Measurements from ENCODE around the gene DNM2.
"Not testable (repeated sequence)": the region's sequence is repeated elsewhere in the genome, so short reads cannot be mapped to it uniquely, and the experiment has no call there.

The DNM2 gene

GRCh38 chr19:10725415-10725814, 7.5 kb downstream of the DNM2 start:
- no peak for DNase-seq (ENCODE audit: low read depth in 2 of 2)

GRCh38 chr19:10726268-10726667, 8.4 kb downstream of the DNM2 start:
- DNase-seq (ENCODE audit: low read depth in 2 of 2), result no peak

GRCh38 chr19:10727685-10728201, 9.9 kb downstream of the DNM2 start:
- no peak for DNase-seq (ENCODE audit: low read depth in 2 of 2)

- no peak for DNase-seq (ENCODE audit: low read depth in 2 of 2)
Observed at GRCh38 chr19:10729411-10729810, 11.5 kb downstream of the DNM2 start.

GRCh38 chr19:10730932-10731331, 13.1 kb downstream of the DNM2 start:
- no peak for DNase-seq (ENCODE audit: low read depth in 2 of 2)

GRCh38 chr19:10735741-10736140, 17.9 kb downstream of the DNM2 start:
- no peak for DNase-seq (ENCODE audit: low read depth in 2 of 2)

GRCh38 chr19:10736189-10736588, 18.3 kb downstream of the DNM2 start:
- DNase-seq (ENCODE audit: low read depth in 2 of 2), result no peak

- no peak for DNase-seq (ENCODE audit: low read depth in 2 of 2)
Observed at GRCh38 chr19:10736916-10737551, 19.2 kb downstream of the DNM2 start.

- DNase-seq (ENCODE audit: low read depth in 2 of 2), result no peak
Observed at GRCh38 chr19:10737722-10738121, 19.8 kb downstream of the DNM2 start.

GRCh38 chr19:10740798-10741197, 22.9 kb downstream of the DNM2 start:
- no peak for DNase-seq (ENCODE audit: low read depth in 2 of 2)

GRCh38 chr19:10742476-10742875, 24.6 kb downstream of the DNM2 start:
- DNase-seq (ENCODE audit: low read depth in 2 of 2), result no peak

- DNase-seq (ENCODE audit: low read depth in 2 of 2), result no peak
Observed at GRCh38 chr19:10744253-10744798, 26.4 kb downstream of the DNM2 start.

GRCh38 chr19:10744801-10745293, 27.0 kb downstream of the DNM2 start:
- no peak for DNase-seq (ENCODE audit: low read depth in 2 of 2)

- not testable (repeated sequence) for DNase-seq (ENCODE audit: low read depth in 2 of 2)
Observed at GRCh38 chr19:10746437-10746836, 28.6 kb downstream of the DNM2 start.

- DNase-seq (ENCODE audit: low read depth in 2 of 2), result no peak
Observed at GRCh38 chr19:10747271-10747670, 29.4 kb downstream of the DNM2 start.

GRCh38 chr19:10747674-10748073, 29.8 kb downstream of the DNM2 start:
- no peak for DNase-seq (ENCODE audit: low read depth in 2 of 2)

GRCh38 chr19:10748195-10748926, 30.5 kb downstream of the DNM2 start:
- DNase-seq (ENCODE audit: low read depth in 2 of 2), result no peak

- DNase-seq (ENCODE audit: low read depth in 2 of 2), result no peak
Observed at GRCh38 chr19:10748927-10749434, 31.1 kb downstream of the DNM2 start.

- DNase-seq (ENCODE audit: low read depth in 2 of 2), result no peak
Observed at GRCh38 chr19:10749435-10750384, 31.8 kb downstream of the DNM2 start.

- no peak for DNase-seq (ENCODE audit: low read depth in 2 of 2)
Observed at GRCh38 chr19:10751109-10751953, 33.5 kb downstream of the DNM2 start.
